Measurements from ENCODE around the gene SDK2.

SDK2 gene

GRCh38 chr17:73410586-73411312 lies 233.5 kb downstream of the SDK2 start:
- no peak for DNase-seq

GRCh38 chr17:73404246-73404645 lies 240.0 kb downstream of the SDK2 start:
- DNase-seq, result no peak

GRCh38 chr17:73402466-73402865 lies 241.8 kb downstream of the SDK2 start:
- no peak for DNase-seq

GRCh38 chr17:73401911-73402310 lies 242.3 kb downstream of the SDK2 start:
- no peak for DNase-seq

GRCh38 chr17:73400915-73401545 lies 243.2 kb downstream of the SDK2 start:
- DNase-seq, result no peak

GRCh38 chr17:73399056-73399455 lies 245.2 kb downstream of the SDK2 start:
- no peak for DNase-seq

GRCh38 chr17:73397856-73398540 lies 246.2 kb downstream of the SDK2 start:
- no peak for DNase-seq

GRCh38 chr17:73397278-73397826 lies 246.9 kb downstream of the SDK2 start:
- DNase-seq, result no peak

- DNase-seq, result no peak
These were observed 247.6 kb downstream of the SDK2 start for GRCh38 chr17:73396431-73397277.

- DNase-seq, result no peak
These were observed 249.5 kb downstream of the SDK2 start for GRCh38 chr17:73394512-73395450.

- DNase-seq, result no peak
These were observed 250.3 kb downstream of the SDK2 start for GRCh38 chr17:73393962-73394361.

- no peak for DNase-seq
These were observed 250.9 kb downstream of the SDK2 start for GRCh38 chr17:73393381-73393780.

GRCh38 chr17:73391331-73392265 lies 252.6 kb downstream of the SDK2 start:
- no peak for DNase-seq

- no peak for DNase-seq
These were observed 253.4 kb downstream of the SDK2 start for GRCh38 chr17:73390851-73391250.

GRCh38 chr17:73390221-73390620 lies 254.0 kb downstream of the SDK2 start:
- no peak for DNase-seq

- DNase-seq, result no peak
These were observed 254.8 kb downstream of the SDK2 start for GRCh38 chr17:73389411-73389810.

GRCh38 chr17:73388578-73388905 lies 255.7 kb downstream of the SDK2 start:
- no peak for DNase-seq

- no peak for DNase-seq
These were observed 256.3 kb downstream of the SDK2 start for GRCh38 chr17:73387746-73388577.

GRCh38 chr17:73386561-73386960 lies 257.7 kb downstream of the SDK2 start:
- DNase-seq, result no peak

GRCh38 chr17:73384926-73385325 lies 259.3 kb downstream of the SDK2 start:
- DNase-seq, result no peak

All from CD4-positive, alpha-beta T cell treated with Interleukin-17A for 4 hours (primary cell).